ENCODE data around the gene GAB3.

Gene GAB3, protein sequence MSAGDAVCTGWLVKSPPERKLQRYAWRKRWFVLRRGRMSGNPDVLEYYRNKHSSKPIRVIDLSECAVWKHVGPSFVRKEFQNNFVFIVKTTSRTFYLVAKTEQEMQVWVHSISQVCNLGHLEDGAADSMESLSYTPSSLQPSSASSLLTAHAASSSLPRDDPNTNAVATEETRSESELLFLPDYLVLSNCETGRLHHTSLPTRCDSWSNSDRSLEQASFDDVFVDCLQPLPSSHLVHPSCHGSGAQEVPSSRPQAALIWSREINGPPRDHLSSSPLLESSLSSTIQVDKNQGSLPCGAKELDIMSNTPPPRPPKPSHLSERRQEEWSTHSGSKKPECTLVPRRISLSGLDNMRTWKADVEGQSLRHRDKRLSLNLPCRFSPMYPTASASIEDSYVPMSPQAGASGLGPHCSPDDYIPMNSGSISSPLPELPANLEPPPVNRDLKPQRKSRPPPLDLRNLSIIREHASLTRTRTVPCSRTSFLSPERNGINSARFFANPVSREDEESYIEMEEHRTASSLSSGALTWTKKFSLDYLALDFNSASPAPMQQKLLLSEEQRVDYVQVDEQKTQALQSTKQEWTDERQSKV

DNA sequence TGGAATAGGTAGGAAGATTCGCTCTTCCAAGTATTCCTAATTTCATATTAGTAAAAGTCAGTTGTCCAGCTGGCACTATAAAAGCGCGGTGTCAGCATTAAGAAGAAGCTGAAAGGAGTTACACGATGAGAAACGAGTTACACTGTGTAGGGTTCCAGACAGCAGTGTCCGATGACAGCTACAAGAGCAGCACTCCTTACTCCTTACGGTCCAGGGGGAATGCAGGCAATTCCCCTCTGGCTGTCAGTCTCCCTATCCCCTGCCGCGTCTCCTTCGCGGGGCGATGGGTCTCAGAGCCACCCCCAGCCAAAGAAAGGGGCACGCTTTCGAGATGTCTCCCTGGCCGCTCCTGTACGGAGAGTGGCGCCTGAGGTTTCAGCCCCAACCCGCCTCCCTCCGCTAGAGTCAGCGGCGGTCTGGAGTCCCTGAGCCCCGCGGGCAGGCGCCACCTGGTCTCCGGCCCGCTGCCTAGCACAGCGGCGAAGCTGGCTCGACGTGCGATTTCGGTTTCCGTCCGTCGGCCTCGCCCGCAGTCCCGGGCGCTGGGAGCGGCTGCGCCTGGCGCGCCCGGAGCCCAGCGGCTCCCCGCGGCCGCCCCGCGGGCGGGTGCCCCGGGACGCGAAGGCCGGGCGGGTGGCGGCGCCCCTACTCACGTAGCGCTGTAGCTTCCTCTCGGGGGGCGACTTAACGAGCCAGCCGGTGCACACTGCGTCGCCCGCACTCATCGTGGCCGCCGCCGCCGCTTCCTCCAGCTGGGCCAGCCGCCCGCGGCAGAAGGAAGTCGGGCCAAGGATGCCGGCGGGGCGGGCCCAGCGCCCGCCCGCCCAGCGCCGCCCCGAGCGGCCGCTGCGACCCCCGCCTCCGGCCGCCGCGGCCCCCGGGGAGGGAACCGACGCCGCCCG, at the start of gene GAB3:
TSS of gene GAB3 (minus strand) at position 777 of the 902 bp plus-strand sequence. CDS start at position 725, 52 bp downstream.
- peak; percentile 39 to 45 for DNase-seq

DNA sequence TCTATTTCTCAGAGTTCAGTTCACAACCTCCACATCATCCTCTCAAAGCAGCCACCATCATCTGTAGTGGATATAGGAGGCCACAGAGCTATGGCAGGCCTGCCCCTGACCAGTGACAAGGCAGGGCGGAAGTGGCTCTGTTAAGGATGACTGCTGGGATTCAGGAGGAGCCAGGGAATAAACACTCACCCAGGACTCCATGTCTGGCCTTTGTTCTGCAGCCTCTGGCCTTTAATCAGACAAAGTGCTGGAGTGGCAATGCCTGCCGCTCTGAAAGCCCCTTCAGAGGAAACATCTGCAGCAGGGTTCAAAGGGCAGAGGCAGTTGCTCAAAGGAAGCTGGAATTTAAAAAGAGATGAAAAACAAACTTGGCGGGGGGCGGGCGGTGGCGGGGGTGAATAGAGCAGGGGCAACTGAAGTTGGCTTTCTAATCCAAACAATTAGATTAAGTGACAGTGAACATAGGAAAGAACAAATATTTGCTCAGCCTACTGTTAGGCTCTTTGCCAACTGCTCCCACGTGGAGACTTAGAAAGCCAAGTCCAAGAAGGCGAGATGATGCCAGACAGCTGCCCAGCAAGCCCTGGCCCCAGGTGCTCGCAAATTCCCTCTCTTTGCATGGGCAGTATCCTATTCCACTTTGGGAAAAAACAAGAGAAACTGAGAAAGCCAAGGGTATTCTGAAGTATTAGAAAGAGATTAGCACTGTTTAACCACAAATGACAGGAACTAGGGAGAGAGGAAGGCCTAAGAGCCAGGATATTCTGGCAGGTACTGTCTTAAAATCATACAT, 48.9 kb upstream of the GAB3 start:
- DNase-seq = no peak

DNA sequence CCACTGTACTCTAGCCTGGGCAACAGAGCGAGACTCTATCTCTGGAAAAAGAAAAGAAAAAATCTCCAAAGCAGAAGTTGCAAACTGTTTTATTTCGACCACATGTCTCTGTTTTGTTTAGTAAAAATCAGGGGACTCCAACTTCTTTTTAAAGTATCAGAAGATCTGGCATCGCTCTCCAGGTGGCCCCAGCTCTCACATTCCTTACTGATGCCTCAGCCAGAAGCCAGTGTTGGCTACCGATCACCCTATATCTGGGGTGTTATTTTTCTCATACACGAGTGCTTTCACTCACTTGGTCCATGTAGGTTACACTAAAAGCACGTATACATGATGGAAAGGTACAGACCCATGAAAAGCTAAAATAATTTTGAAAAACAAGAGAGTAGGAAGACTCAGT, 46.1 kb upstream of the GAB3 start:
- DNase-seq = no peak

DNA sequence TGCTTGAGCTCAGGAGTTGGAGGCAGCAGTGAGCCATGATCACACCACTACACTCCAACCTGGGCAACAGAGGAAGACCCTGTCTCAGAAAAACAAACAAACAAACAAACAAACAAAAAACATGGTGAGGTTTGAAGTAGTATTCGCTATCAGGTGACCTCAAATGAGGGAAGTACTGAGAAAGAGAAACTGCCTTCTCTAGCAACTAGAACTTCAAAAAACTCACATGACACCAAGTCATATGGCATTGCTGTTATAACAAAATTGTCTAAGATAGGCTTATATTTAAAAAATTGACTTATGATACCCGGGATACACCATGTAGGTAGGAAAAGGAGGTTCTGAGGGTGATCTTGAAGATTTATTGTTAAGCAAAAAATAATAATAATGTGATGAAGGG, 44.1 kb upstream of the GAB3 start:
- DNase-seq = no peak

DNA sequence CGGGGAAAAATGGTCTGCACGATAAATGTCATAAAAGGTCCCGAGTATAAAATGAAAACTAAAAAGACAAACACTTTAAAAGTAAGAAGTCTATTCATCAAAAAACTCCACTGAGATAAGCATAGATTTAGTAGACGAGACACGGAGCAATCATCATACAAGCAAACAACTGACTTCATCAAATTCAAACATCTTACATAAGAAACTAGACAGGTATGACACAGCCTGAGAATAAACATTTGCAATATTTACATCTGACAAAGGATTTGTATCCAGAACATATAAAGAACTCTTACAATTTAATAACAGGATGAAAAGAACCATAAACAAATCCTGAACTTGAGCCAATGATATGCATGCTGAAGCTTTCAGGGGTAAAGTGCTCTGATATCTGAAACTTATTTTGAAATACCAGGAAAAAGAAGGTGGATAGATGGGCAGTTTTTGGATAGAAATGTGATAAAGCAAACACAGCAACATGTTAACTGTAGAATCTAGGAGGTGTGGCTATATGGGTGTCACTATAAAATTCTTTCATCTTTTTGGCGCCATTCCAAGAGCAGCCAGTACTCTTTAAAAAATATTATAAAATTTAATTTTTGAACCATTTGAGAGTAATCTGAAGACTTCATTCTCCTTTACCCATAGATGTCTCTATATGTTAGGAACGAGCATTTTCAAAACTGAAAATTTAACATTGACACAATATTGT, 42.4 kb upstream of the GAB3 start:
- DNase-seq = no peak

DNA sequence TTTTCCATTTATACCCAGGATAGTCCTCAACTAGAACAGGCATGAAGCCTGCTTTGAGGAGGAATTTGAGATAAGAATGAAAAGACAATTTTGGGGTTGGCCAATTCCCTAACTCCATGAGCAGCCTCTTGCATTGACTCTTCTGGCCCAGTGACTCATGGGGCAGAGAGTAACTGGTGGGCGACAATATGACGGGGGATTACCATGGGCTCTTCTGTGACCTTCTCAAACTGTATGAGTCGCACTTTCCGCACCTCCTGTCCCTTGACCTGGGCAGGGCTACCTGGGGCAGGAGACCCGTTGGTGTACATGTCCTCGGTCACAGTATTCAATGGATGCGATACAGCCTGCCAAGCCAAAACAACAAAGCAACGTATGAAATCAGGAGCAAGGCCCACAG, 41.1 kb upstream of the GAB3 start:
- no peak for DNase-seq

DNA sequence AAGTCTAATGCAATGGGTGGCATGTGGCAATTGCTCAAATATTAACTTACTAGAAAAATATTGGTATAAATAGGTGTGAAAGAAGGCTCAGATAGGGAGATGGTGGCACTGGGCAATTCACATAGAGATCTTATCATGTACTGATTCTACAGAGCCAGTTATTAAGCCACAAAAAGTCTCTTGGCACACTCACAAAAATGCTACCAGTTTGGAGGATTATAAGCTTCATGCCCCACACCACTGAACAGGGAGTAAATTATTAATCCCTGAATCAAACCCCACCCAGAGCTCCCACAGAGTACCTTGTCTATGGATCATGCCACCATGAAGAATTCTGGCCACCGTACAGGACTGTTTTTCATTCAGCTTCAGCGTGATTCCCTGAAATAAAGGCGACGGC, 40.6 kb upstream of the GAB3 start:
- DNase-seq = no peak

DNA sequence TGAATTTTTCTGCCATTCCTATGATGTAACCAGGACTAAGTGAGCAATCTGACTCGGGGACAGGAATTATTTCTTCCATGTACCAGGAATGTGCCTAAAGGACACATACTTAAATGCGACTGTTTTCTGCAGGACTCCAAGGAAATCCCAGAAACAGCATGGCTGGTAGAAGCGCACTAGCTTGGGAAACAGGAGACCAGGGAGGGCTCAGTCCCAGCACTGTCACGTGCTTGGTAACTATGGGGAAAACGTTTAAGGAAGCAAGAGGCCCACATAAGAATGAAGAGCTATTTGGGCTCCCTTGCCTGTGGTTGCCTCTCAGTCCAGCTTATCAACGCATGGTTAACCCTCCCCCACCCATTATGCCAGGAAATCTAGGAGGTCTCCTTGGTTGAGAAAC, 34.8 kb upstream of the GAB3 start:
- no peak for DNase-seq

DNA sequence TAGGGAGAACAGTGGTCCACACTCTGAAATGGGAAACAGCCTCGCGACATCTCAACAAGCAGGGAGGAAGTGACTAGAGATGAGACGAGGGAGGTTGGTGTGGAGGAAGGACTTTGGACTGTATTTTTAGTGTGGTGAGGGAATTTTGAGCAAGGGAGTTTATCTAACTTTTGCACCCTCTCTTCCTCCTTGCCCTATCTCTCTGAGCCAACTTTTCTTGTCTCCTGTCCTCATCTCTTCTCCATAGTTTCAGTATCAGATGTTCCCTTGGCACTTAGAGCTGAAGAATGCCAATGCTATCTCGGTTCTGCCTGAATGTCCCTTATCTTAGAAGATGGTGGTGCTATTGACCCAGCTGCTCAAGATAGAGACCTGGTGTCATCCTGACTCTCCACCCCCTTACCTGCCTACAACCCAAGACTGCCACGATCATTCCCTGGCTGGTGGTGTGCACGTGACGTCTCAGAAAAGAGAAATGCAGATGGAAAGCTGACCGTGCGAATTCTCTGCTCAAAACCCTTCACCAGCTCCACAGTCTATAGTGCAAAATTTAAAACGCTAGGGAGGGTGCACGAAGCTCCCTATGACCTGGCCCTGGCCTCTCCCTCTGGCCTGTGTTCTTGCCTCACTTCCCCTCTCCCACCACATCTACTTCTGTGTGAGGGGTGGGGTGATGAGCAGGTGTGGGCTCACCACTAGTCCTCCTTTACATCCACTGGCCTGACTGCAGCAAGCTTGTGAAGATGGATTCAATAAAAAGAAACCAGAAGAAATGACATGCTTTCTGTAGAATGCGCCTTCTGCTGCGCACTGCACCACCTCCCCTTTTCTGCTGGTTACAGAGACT, 33.5 kb upstream of the GAB3 start:
- DNase-seq = no peak

DNA sequence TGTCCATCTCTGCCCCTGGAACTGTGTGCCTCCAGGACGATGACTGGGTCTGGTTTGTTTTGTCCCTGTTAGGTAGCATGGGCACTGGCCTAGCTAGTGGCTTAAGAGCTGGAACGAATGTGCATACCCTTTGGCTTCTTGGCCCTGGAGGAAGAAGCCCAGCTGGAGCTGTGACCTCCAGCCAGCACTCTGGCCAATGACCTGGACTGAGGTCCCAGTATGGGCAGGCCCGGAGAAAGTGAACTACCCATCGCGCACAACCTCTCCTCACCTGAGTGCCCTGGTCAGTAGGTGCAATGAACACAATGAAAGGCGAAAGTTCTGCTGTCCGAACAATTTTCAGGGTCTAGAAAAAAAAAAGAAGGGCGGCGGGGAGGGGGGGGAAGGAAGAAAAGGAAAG, 30.1 kb upstream of the GAB3 start:
- DNase-seq = no peak

DNA sequence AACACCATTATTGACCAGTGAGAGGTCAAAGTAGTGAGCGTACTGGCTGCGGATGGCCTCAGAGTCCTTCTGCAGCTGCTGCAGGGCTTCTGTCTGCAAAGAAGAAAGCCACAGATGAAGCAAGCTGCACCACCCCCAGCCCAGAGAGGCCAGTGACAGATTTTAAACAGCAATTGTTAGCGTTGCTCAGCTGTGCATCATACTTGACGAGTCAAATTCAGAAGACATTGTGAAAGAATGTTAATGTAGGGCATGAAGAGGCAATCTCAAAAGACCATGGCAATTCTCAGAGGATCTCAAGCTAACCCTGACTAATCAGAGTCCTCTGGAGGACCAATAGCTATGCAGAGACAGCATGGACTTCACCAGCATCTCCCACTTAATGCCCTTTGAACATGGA, 28.4 kb upstream of the GAB3 start:
- DNase-seq = no peak

DNA sequence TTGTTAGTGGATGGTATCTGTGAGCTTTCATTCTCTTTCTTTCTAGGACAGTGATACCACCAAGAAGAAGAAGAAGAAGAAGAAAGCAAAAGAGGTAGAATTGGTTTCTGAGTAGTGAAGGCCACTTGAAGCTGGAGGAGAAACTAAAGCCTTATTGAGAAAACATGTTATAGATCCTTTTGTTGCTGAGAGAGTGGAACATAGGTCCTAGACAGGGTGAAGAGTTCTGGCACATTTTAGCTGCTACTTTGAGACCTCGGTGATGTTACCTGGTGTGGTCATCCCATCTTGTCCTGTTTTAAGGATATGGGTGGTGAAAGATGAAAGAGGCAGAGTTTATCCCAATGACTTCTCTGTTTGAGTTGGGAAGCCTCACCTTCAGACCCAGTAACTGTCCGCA, 25.9 kb upstream of the GAB3 start:
- DNase-seq = no peak

DNA sequence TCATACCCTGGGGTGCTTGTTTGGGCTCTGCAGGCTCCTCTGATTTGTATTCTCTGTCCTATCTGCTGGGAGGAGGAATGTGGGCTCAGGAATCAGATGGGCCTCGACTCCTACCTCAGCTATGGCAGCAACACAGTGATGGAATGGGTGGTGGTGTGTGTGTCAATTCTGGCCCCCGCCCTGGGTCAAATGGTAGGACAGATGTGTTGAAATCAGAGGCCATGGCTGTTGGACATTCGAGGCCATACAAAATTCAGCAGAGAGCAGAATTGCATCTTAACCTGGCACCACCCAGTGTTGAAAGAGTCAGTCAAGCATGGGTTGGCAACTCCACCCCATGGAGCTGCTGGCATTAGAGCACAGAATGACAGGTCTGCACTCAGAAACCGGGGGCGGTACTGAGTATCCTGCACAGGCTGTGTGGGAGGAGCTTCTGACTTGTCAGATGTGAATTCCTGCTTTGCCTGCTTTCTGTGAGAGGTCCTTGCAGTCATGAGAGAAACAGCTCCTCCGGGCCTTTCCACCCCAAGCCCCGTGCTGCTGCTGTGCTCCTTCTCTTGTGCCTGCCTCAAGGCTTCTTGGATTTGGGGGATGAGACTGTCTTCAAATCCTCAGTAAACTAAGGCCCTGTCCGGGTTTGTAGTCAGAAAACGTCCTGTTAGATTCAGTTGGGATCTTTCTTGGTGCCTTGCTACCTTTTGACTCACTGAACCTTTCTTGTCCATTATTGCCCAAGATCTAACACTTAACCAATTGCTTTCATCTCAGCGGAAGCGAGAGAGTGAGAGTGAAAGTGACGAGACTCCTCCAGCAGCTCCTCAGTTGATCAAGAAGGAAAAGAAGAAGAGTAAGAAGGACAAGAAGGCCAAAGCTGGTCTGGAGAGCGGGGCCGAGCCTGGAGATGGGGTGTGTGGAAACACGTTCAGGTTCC, 24.8 kb upstream of the GAB3 start:
- DNase-seq = no peak

DNA sequence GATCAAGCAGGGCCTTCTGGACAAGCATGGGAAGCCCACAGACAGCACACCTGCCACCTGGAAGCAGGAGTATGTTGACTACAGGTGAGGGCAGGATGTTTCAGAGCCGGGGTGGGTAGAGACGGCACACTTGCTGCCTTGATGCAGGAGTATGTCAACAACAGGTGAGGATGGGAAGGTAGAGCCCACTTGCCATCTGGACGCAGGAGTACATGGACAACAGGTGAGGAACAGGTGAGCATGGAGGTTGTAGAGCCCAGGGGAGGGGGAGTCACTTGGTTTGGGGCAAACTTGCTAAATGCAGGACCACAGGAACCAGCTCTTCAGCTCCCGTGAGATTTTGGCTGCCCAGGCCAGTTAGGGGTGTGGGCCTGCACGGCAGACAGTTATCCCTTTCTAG, 23.7 kb upstream of the GAB3 start:
- DNase-seq = no peak

DNA sequence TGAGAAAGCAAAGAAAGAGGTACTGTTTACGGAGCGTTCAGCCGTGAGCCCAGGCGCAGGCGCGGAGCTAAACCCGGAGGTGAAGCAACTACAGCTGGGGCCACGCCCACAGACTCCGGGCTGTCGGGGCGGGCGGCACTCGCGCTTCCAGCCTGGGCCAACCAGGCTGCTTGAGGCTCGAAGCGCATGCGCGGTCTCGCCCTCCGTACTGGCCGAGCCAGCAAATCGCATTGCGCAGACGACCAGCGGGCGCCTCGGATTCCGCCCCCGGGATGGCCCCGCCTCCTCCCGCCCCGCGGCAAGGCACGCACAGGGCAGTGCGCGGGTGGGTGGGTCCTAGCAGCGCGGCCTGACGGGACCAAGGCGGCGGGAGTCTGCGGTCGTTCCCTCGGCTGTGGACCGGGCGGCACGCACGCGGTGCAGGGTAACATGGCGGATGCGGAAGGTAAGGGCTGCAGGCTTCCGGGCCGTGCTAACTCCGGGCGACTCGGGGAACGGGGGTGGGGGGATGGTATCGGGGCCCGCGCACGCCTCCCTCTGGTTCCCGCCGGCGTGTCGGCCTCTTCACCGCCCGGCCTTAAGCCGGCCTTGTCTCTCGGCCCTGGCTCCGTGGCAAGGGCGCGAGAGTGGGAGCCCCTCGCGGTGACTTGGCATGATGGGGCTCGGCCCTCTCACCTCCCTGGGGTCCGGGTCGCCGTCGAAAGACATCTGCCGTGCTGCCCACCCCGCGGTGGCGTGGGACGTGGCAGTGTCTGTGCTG, 11.8 kb upstream of the GAB3 start, which contains the start of gene DKC1:
TSS of gene DKC1 (plus strand) at position 328 of the 760 bp plus-strand sequence. CDS start at position 430, 102 bp downstream.
- DNase-seq = peak; percentile 95 to 97

DNA sequence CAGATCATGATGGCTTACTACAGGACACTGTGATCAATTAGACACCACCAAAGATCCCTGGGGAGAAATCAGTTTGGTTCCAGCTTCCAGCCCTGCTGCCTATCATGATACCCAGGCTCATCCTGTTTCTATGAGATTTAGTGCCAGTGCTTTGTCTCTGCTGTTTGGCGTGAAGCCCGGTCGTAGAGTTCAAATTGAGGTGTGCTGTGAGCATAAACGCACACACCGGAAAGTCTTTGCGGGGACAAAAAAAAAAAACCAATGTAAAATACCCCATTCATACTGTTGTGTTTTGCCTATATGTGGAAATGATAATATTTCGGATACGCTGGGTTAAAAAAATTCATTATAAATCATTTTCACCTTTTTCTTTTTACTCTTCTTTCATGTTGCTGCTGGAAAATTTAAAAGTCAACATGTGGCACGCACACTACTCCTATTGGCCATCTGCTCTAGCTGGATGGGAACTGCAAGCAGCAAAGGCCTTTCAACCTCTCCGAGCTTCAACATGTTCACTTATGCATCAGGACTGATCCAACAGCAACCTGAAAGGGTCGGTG, 11.2 kb upstream of the GAB3 start:
- no peak for DNase-seq

DNA sequence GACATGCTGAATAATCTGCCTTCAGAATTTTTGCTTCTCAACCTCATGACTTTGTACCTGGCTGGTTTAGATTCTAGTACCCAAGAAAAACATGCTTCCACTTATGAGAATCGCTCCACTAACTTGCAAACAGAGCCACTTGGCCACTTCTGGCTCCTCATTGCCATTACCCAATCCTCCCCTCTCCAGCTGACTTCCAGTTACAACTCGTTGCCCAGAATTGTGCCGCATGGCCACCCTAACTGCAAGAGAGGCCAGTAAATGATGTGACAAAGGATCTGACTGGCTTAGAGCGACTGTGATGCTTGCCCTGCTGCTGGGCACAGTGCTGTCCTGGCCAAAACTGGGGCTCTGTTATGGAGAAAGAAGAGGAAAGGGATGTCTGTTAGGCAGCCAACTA, 7.8 kb upstream of the GAB3 start:
- no peak for DNase-seq

DNA sequence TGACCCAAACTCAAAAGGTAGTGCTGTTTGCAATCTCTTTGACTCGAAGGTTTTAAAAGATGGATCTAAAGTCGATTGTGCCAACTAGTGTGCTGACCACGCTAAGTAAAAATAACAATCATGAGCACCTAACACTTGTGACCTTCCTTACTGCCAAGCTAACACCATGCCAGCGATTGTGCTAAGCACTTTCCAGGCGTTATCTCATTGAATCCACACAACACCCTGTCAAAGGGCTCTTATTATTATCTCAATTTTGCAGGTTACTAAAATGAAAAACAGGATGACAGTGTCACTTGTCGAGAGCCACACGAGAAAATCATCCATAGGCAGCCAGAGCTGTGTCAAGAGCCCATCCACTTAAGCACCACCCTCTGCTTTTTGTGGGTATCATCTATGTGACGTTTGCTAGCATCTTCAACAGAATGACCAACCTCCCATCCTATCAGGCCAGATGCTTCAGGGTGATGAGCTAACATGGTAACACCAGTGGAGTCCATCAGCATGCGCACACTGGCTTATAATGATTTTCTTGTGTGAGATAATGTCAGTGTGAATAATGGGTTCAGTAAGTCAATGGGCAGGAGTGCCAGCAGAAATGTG, 893 bp upstream of the GAB3 start:
- DNase-seq = no peak
